Fibroblast of lung (primary cell): ENCODE measurements around the gene JADE2. TPM values are rescaled to one million over a fixed set of nuclear protein-coding genes. Genes with fewer than 3 reads are reported as not detected.

ENCODE experiments used
- DNase-seq, 2 donors: peaks; one replicate each; pipeline versions ENCODE4 v3.0.0 to v3.0.0-alpha.2; 2010; ENCODE audit warnings: low read depth in 2 of 2
- H2AFZ ChIP-seq: 2 replicates; pipeline ENCODE4 v1.5.1; 2012; ENCODE audit warnings: low read length, control low read depth, inconsistent platforms
- H3K27ac ChIP-seq: 2 replicates; pipeline ENCODE4 v1.5.1; 2011; ENCODE audit warnings: low read length, control low read depth; ENCODE audit not compliant: insufficient read depth
- H3K27me3 ChIP-seq: 2 replicates; pipeline ENCODE4 v1.5.1; 2011; ENCODE audit warnings: mild to moderate bottlenecking, low read length; ENCODE audit not compliant: control insufficient read depth, insufficient read depth
- H3K36me3 ChIP-seq: 2 replicates; pipeline ENCODE4 v1.5.1; 2011; ENCODE audit warnings: low read length; ENCODE audit not compliant: control insufficient read depth, insufficient read depth
- H3K4me1 ChIP-seq: 2 replicates; pipeline ENCODE4 v1.5.1; 2011; ENCODE audit warnings: low read length; ENCODE audit not compliant: control insufficient read depth, insufficient read depth; ENCODE audit errors: extremely low read depth
- H3K4me2 ChIP-seq: 2 replicates; pipeline ENCODE4 v1.5.1; 2011; ENCODE audit warnings: low read length, control low read depth; ENCODE audit not compliant: insufficient read depth; ENCODE audit errors: extremely low read depth
- H3K4me3 ChIP-seq, 4 experiments: fragments of 200-600 bp in 1 of 4; sonication (generic) in 1 of 4; replicated peaks in 1 of 4; 2 replicates each; pipeline ENCODE4 v1.5.1; 2011 to 2016; ENCODE audit warnings: low read length in 4 of 4, low read depth in 3 of 4, mild to moderate bottlenecking in 3 of 4, control low read depth in 2 of 4, inconsistent platforms in 1 of 4, mixed read lengths in 1 of 4; ENCODE audit not compliant: insufficient read depth in 1 of 4; ENCODE audit errors: control extremely low read depth in 1 of 4
- H3K79me2 ChIP-seq: 2 replicates; pipeline ENCODE4 v1.5.1; 2012; ENCODE audit warnings: mild to moderate bottlenecking, low read length, inconsistent platforms; ENCODE audit not compliant: control insufficient read depth, insufficient read depth
- H3K9ac ChIP-seq: 2 replicates; pipeline ENCODE4 v1.5.1; 2011; ENCODE audit warnings: mild to moderate bottlenecking, low read length, control low read depth; ENCODE audit not compliant: insufficient read depth
- H3K9me3 ChIP-seq: 2 replicates; pipeline ENCODE4 v1.5.1; 2012; ENCODE audit warnings: low read depth, low read length; ENCODE audit not compliant: control insufficient read depth, insufficient read depth
- H4K20me1 ChIP-seq: 2 replicates; pipeline ENCODE4 v1.5.1; 2011; ENCODE audit warnings: low read length; ENCODE audit not compliant: control insufficient read depth, insufficient read depth; ENCODE audit errors: extremely low read depth
- CTCF ChIP-seq, 2 donors: IDR thresholded peaks in 1 of 2; conservative IDR thresholded peaks in 1 of 2; 1 replicate in 1 of 2; 2 replicates in 1 of 2; pipeline ENCODE4 v1.5.1; 2011 to 2012; ENCODE audit warnings: low read length in 2 of 2, control low read depth in 1 of 2, inconsistent platforms in 1 of 2, low read depth in 1 of 2, mild to moderate bottlenecking in 1 of 2
- EZH2 ChIP-seq: IDR thresholded peaks from 2 replicates; pipeline ENCODE4 v1.5.1; 2012; ENCODE audit warnings: low read length, control low read depth, mild to moderate bottlenecking; ENCODE audit errors: missing control alignments
- polyA plus RNA-seq, 2 donors: library from polyadenylated mRNA; depleted of rRNA in 1 of 2; stranded (reverse) in 1 of 2; unstranded in 1 of 2; fragments of >200 nt; gene quantifications; 2 replicates each; pipeline ENCODE4 v1.2.1, GENCODE V29; 2011 to 2012; ENCODE audit warnings: missing spikeins in 1 of 2
- total RNA-seq: library from RNA; depleted of rRNA; stranded (reverse); fragments of >200 nt; gene quantifications from 2 replicates; pipeline ENCODE4 v1.2.1, GENCODE V29; 2014

The JADE2 gene
- total and polyA plus RNA-seq, 2 donors (not counting 1 experiment from before 2014, with no cell fraction given): 10.0 to 45.9 TPM

GRCh38 chr5:134582941-134583340 is 57.5 kb downstream of the JADE2 start:
- no peak for TF ChIP-seq EZH2
- H3K9me3 ChIP-seq: no peaks in the 10 kb centered on the region

GRCh38 chr5:134583766-134584165 is 58.3 kb downstream of the JADE2 start:
- H3K27ac ChIP-seq: no peak overlapping the region
- H4K20me1 ChIP-seq: no peaks in the 10 kb centered on the region
- no peak overlapping the region for H3K9ac ChIP-seq
- no peak overlapping the region for H3K4me2 ChIP-seq
- no peaks in the 10 kb centered on the region for H3K4me1 ChIP-seq
- H3K79me2 ChIP-seq: no peaks in the 10 kb centered on the region
- H3K9me3 ChIP-seq: no peaks in the 10 kb centered on the region
- H2AFZ ChIP-seq: no peak overlapping the region
- H3K4me3 ChIP-seq: no peak overlapping the region
- no peak for TF ChIP-seq EZH2
- no peak for TF ChIP-seq CTCF (conservative IDR thresholded peaks at IDR 0.05 in 1 of 2, IDR thresholded peaks at IDR 0.05 in 1 of 2; ENCODE audit: low read depth in 1 of 2, low read length in 2 of 2)
- H3K27me3 ChIP-seq: no peaks in the 10 kb centered on the region
- no peak for DNase-seq
- peaks cover 6% of the 10 kb centered on the region for H3K36me3 ChIP-seq

More at GRCh38 chr5:134582941-134583340, 57.5 kb downstream of the JADE2 start:
- no peak overlapping the region for H3K4me2 ChIP-seq
- H3K27me3 ChIP-seq: no peaks in the 10 kb centered on the region
- no peak for DNase-seq
- H3K4me1 ChIP-seq: no peaks in the 10 kb centered on the region
- no peak overlapping the region for H2AFZ ChIP-seq
- no peaks in the 10 kb centered on the region for H4K20me1 ChIP-seq
- no peaks in the 10 kb centered on the region for H3K79me2 ChIP-seq
- no peak overlapping the region for H3K4me3 ChIP-seq
- H3K36me3 ChIP-seq: peaks cover 13% of the 10 kb centered on the region
- H3K27ac ChIP-seq: no peak overlapping the region
- no peak overlapping the region for H3K9ac ChIP-seq

- H3K9me3 ChIP-seq: no peaks in the 10 kb centered on the region
- no peaks in the 10 kb centered on the region for H3K4me1 ChIP-seq
- H3K4me2 ChIP-seq: no peak overlapping the region
- no peak overlapping the region for H3K4me3 ChIP-seq
- H3K9ac ChIP-seq: no peak overlapping the region
- H3K36me3 ChIP-seq: peaks cover 1% of the 10 kb centered on the region
- no peaks in the 10 kb centered on the region for H3K79me2 ChIP-seq
- H3K27ac ChIP-seq: no peak overlapping the region
- TF ChIP-seq CTCF (conservative IDR thresholded peaks at IDR 0.05 in 1 of 2, IDR thresholded peaks at IDR 0.05 in 1 of 2; ENCODE audit: low read depth in 1 of 2, low read length in 2 of 2) (no peak), EZH2 (no peak)
- no peaks in the 10 kb centered on the region for H3K27me3 ChIP-seq
- H4K20me1 ChIP-seq: no peaks in the 10 kb centered on the region
- no peak for DNase-seq
- H2AFZ ChIP-seq: no peak overlapping the region
Measured at GRCh38 chr5:134584662-134585061, 59.2 kb downstream of the JADE2 start.
